GM23338 (cell line): ENCODE results near the gene GPD1. TPM values are rescaled to one million over a fixed set of nuclear protein-coding genes. Genes with fewer than 3 reads are reported as not detected.

ENCODE experiments used
- ATAC-seq: fragments of 200-7000 bp; cut with Tn5 transposase; 3 replicates; pipeline ENCODE4 v1.9.1; 2020
- DNase-seq: peaks from one replicate; pipeline ENCODE4 v3.0.0-alpha.2; 2015; ENCODE audit warnings: low spot score
- H2AFZ ChIP-seq: fragments of 200-600 bp; sonication (generic); 2 replicates; pipeline ENCODE4 v1.8.0; 2016; ENCODE audit warnings: antibody characterized with exemption, mild to moderate bottlenecking, moderate library complexity
- H3F3A ChIP-seq: fragments of 200-600 bp; sonication (generic); replicated peaks from 2 replicates; pipeline ENCODE4 v1.8.0; 2017; ENCODE audit warnings: antibody characterized with exemption, mixed run types, low read depth
- H3K27ac ChIP-seq: fragments of 200-600 bp; sonication (generic); 2 replicates; pipeline ENCODE4 v1.6.1; 2016; ENCODE audit warnings: low read depth
- H3K27me3 ChIP-seq: fragments of 200-600 bp; sonication (generic); 2 replicates; pipeline ENCODE4 v1.8.0; 2016; ENCODE audit warnings: mild to moderate bottlenecking, mixed run types, moderate library complexity; ENCODE audit not compliant: insufficient read depth
- H3K36me3 ChIP-seq: fragments of 200-600 bp; sonication (generic); 2 replicates; pipeline ENCODE4 v1.8.0; 2016; ENCODE audit warnings: mild to moderate bottlenecking; ENCODE audit not compliant: insufficient read depth
- H3K4me1 ChIP-seq: fragments of 200-600 bp; sonication (generic); 2 replicates; pipeline ENCODE4 v1.8.0; 2016; ENCODE audit warnings: mild to moderate bottlenecking, moderate library complexity; ENCODE audit not compliant: insufficient read depth
- H3K4me2 ChIP-seq: fragments of 200-600 bp; sonication (generic); 2 replicates; pipeline ENCODE4 v1.7.1; 2017; ENCODE audit warnings: mixed run types
- H3K4me3 ChIP-seq: fragments of 200-600 bp; sonication (generic); 2 replicates; pipeline ENCODE4 v1.6.1; 2016; ENCODE audit warnings: mixed run types
- H3K79me2 ChIP-seq: fragments of 200-600 bp; sonication (generic); replicated peaks from 2 replicates; pipeline ENCODE4 v1.8.0; 2017; ENCODE audit warnings: mild to moderate bottlenecking; ENCODE audit not compliant: insufficient read depth
- H3K9me2 ChIP-seq: fragments of 200-600 bp; sonication (generic); 2 replicates; pipeline ENCODE4 v1.8.0; 2017; ENCODE audit not compliant: insufficient read depth
- H4K20me1 ChIP-seq: fragments of 200-600 bp; sonication (generic); replicated peaks from 2 replicates; pipeline ENCODE4 v1.8.0; 2017; ENCODE audit warnings: mild to moderate bottlenecking; ENCODE audit not compliant: insufficient read depth
- H3K27ac Mint-ChIP-seq: 2 replicates; pipeline ENCODE4 v1.8.0; 2020; ENCODE audit warnings: inconsistent platforms, mild to moderate bottlenecking, moderate library complexity, mixed read lengths
- H3K27me3 Mint-ChIP-seq: 3 replicates; pipeline ENCODE4 v1.8.0; 2022; ENCODE audit warnings: low read depth, mild to moderate bottlenecking, moderate library complexity, mixed read lengths, inconsistent platforms; ENCODE audit not compliant: insufficient read depth, poor library complexity
- H3K36me3 Mint-ChIP-seq: 3 replicates; pipeline ENCODE4 v1.8.0; 2021; ENCODE audit warnings: low read depth, mild to moderate bottlenecking, inconsistent platforms, moderate library complexity, mixed read lengths
- H3K4me1 Mint-ChIP-seq: 3 replicates; pipeline ENCODE4 v1.8.0; 2020; ENCODE audit warnings: mild to moderate bottlenecking, inconsistent platforms, mixed read lengths
- H3K4me3 Mint-ChIP-seq: 3 replicates; pipeline ENCODE4 v1.8.0; 2021; ENCODE audit warnings: moderate library complexity, mild to moderate bottlenecking, inconsistent platforms, mixed read lengths
- H3K9me3 Mint-ChIP-seq: 3 replicates; pipeline ENCODE4 v1.8.0; 2020; ENCODE audit warnings: moderate library complexity, mild to moderate bottlenecking, inconsistent platforms, mixed read lengths
- CREB1 ChIP-seq: fragments of 250-450 bp; sonication (Bioruptor Pico); IDR thresholded peaks from 2 replicates; pipeline ENCODE4 v1.5.0; 2020; ENCODE audit warnings: low read depth, mild to moderate bottlenecking, moderate library complexity
- CTCF ChIP-seq, 2 experiments: fragments of 200-600 bp in 1 of 2; sonication (generic) in 1 of 2; conservative IDR thresholded peaks; 2 replicates each; pipeline versions ENCODE4 v1.5.1 to v1.6.1; 2016 to 2017; ENCODE audit warnings: antibody characterized with exemption in 2 of 2, low read depth in 2 of 2, mild to moderate bottlenecking in 2 of 2, moderate library complexity in 1 of 2
- ETS1 ChIP-seq: IDR thresholded peaks from 2 replicates; pipeline ENCODE4 v1.6.1; 2016; ENCODE audit warnings: antibody characterized with exemption
- EZH2 ChIP-seq: fragments of 200-600 bp; sonication (generic); IDR thresholded peaks from one replicate; pipeline ENCODE4 v1.8.0; 2017; ENCODE audit warnings: antibody characterized with exemption, mild to moderate bottlenecking, low read depth; ENCODE audit not compliant: unreplicated experiment
- EZH2phosphoT487 ChIP-seq: fragments of 200-600 bp; sonication (generic); IDR thresholded peaks from one replicate; pipeline ENCODE4 v1.8.1; 2018; ENCODE audit warnings: antibody characterized with exemption; ENCODE audit not compliant: unreplicated experiment
- JUNB ChIP-seq: IDR thresholded peaks from one replicate; pipeline ENCODE4 v1.6.1; 2016; ENCODE audit warnings: antibody characterized with exemption; ENCODE audit not compliant: unreplicated experiment
- NANOG ChIP-seq: IDR thresholded peaks from 2 replicates; pipeline ENCODE4 v1.6.1; 2016; ENCODE audit warnings: antibody characterized with exemption, borderline replicate concordance
- POLR2AphosphoS5 ChIP-seq: IDR thresholded peaks from 2 replicates; pipeline ENCODE4 v1.6.1; 2016; ENCODE audit warnings: antibody characterized with exemption, low read depth
- REST ChIP-seq: IDR thresholded peaks from one replicate; pipeline ENCODE4 v1.6.1; 2018; ENCODE audit warnings: antibody characterized with exemption; ENCODE audit not compliant: unreplicated experiment
- STAT1 ChIP-seq: IDR thresholded peaks from one replicate; pipeline ENCODE4 v1.6.1; 2016; ENCODE audit warnings: antibody characterized with exemption; ENCODE audit not compliant: unreplicated experiment
- ZNF114 ChIP-seq: fragments of 250-450 bp; sonication (Bioruptor Pico); IDR thresholded peaks from 2 replicates; pipeline ENCODE4 v1.5.0; 2020; ENCODE audit warnings: mild to moderate bottlenecking, moderate library complexity
- ZNF331 ChIP-seq: fragments of 250-450 bp; sonication (Bioruptor Pico); IDR thresholded peaks from 2 replicates; pipeline ENCODE4 v1.5.0; 2020; ENCODE audit warnings: low read depth, mild to moderate bottlenecking, moderate library complexity
- ZNF462 ChIP-seq: fragments of 250-450 bp; sonication (Bioruptor Pico); IDR thresholded peaks from 2 replicates; pipeline ENCODE4 v1.5.0; 2020; ENCODE audit warnings: mild to moderate bottlenecking, moderate library complexity
- polyA plus RNA-seq: library from polyadenylated mRNA; unstranded; fragments of >200 nt; fragmentation: Nextera tagmentation; extraction: Ambion mirVana; gene quantifications from 2 replicates; pipeline ENCODE4 v1.2.1, GENCODE V29; 2016
- total RNA-seq: library from RNA; depleted of rRNA; stranded (reverse); fragments of >200 nt; shearing (Covaris generic); gene quantifications from 2 replicates; pipeline ENCODE4 v1.2.3, GENCODE V29; 2014

GPD1 gene
- total and polyA plus RNA-seq, 2 experiments from 2014 or later = 0.36 to 0.45 TPM

GRCh38 chr12:50103351-50103750, 457 bp upstream of the GPD1 start:
- Histone ChIP-seq H3K9me2 (no peaks in the 10 kb centered on the region), H3K27ac (no peak overlapping the region), H3K27me3 (no peaks in the 10 kb centered on the region), H3K4me2 (no peak overlapping the region), H3K4me1 (peaks cover 12% of the 10 kb centered on the region; the same call in 1 of the 2 replicates), H3K79me2 (no peaks in the 10 kb centered on the region), H3K36me3 (peaks cover 8% of the 10 kb centered on the region; the same call in 1 of the 2 replicates), H4K20me1 (no peaks in the 10 kb centered on the region; the same call in 1 of the 2 replicates), H2AFZ (no peak overlapping the region), H3F3A (peaks cover 8% of the 10 kb centered on the region; the same call in 1 of the 2 replicates), H3K4me3 (no peak overlapping the region)
- Mint-ChIP-seq H3K4me1 (peaks cover 39% of the 10 kb centered on the region), H3K4me3 (no peak overlapping the region), H3K9me3 (no peaks in the 10 kb centered on the region), H3K27me3 (peaks cover 7% of the 10 kb centered on the region), H3K27ac (no peak overlapping the region), H3K36me3 (peaks cover 30% of the 10 kb centered on the region)
- DNase-seq = no peak
- TF ChIP-seq EZH2 = no peak
- TF ChIP-seq REST = no peak
- TF ChIP-seq ZNF331 (CRISPR knock-in tag) = no peak
- TF ChIP-seq POLR2AphosphoS5 = no peak
- no peak for TF ChIP-seq ZNF462
- no peak for TF ChIP-seq EZH2phosphoT487
- TF ChIP-seq STAT1 = no peak
- no peak for TF ChIP-seq ETS1
- TF ChIP-seq CTCF (conservative IDR thresholded peaks at IDR 0.05; ENCODE audit: low read depth in 2 of 2) = no peak
- TF ChIP-seq JUNB = no peak
- no peak for TF ChIP-seq ZNF114 (CRISPR knock-in tag)
- no peak for TF ChIP-seq NANOG
- no peak for TF ChIP-seq CREB1 (CRISPR knock-in tag)
- no peak for ATAC-seq
